SU-DHL-6 (cell line): ENCODE measurements around the gene ELL2.

Experiments
- CTCF ChIP-seq: fragments of 200-600 bp; sonication (generic); IDR thresholded peaks from one replicate; pipeline ENCODE4 v1.5.1; 2017; ENCODE audit warnings: antibody characterized with exemption, mild to moderate bottlenecking, low read length, moderate library complexity; ENCODE audit not compliant: insufficient read depth, poor library complexity, severe bottlenecking
- EZH2phosphoT487 ChIP-seq: fragments of 200-600 bp; sonication (generic), shearing (Covaris generic); conservative IDR thresholded peaks from 2 replicates; pipeline ENCODE4 v1.6.1; 2018; ENCODE audit warnings: mild to moderate bottlenecking, antibody characterized with exemption, low read length, moderate library complexity, mixed read lengths

GRCh38 chr5:96000308-96000707, 38.7 kb upstream of the ELL2 start:
- no peak for TF ChIP-seq CTCF
- no peak for TF ChIP-seq EZH2phosphoT487
